Neutrophil (primary cell): Measurements from ENCODE around the gene CTBP2.

ENCODE experiments used
- H3K27ac ChIP-seq: fragments of 200-600 bp; sonication (generic); 2 replicates; pipeline ENCODE4 v1.5.1; 2016; ENCODE audit warnings: mild to moderate bottlenecking, moderate library complexity
- H3K27me3 ChIP-seq: fragments of 200-600 bp; sonication (generic); 2 replicates; pipeline ENCODE4 v1.6.0; 2016; ENCODE audit warnings: mild to moderate bottlenecking
- H3K36me3 ChIP-seq: fragments of 200-600 bp; sonication (generic); 2 replicates; pipeline ENCODE4 v1.5.1; 2017
- H3K4me1 ChIP-seq, 2 experiments: fragments of 200-600 bp in 1 of 2; sonication (generic) in 1 of 2; 1 replicate in 1 of 2; 2 replicates in 1 of 2; pipeline versions ENCODE4 v1.5.1 to v1.6.1; 2013 to 2016; ENCODE audit warnings: low read depth in 1 of 2, low read length in 1 of 2, mild to moderate bottlenecking in 1 of 2, moderate library complexity in 1 of 2; ENCODE audit not compliant: control insufficient read depth in 1 of 2, insufficient read depth in 1 of 2
- H3K4me3 ChIP-seq, 2 experiments: fragments of 200-600 bp in 1 of 2; sonication (generic) in 1 of 2; 1 replicate in 1 of 2; 2 replicates in 1 of 2; pipeline ENCODE4 v1.5.1; 2013 to 2016; ENCODE audit warnings: low read depth in 1 of 2, low read length in 1 of 2, mild to moderate bottlenecking in 1 of 2, moderate library complexity in 1 of 2
- H3K9me3 ChIP-seq: fragments of 200-600 bp; sonication (generic); 2 replicates; pipeline ENCODE4 v1.5.1; 2016
- TF ChIP-seq, protein P1 (sequence below): fragments of 200-600 bp; sonication (generic); IDR thresholded peaks from 2 replicates; pipeline ENCODE4 v1.5.1; 2016; ENCODE audit warnings: antibody characterized with exemption

The CTBP2 gene

GRCh38 chr10:125144206-125144605 lies 16.2 kb downstream of the CTBP2 start:
- TF ChIP-seq, protein P1, sequence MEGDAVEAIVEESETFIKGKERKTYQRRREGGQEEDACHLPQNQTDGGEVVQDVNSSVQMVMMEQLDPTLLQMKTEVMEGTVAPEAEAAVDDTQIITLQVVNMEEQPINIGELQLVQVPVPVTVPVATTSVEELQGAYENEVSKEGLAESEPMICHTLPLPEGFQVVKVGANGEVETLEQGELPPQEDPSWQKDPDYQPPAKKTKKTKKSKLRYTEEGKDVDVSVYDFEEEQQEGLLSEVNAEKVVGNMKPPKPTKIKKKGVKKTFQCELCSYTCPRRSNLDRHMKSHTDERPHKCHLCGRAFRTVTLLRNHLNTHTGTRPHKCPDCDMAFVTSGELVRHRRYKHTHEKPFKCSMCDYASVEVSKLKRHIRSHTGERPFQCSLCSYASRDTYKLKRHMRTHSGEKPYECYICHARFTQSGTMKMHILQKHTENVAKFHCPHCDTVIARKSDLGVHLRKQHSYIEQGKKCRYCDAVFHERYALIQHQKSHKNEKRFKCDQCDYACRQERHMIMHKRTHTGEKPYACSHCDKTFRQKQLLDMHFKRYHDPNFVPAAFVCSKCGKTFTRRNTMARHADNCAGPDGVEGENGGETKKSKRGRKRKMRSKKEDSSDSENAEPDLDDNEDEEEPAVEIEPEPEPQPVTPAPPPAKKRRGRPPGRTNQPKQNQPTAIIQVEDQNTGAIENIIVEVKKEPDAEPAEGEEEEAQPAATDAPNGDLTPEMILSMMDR = no peak
- Histone ChIP-seq H3K9me3 (no peaks in the 10 kb centered on the region), H3K4me3 (no peak overlapping the region), H3K27me3 (no peaks in the 10 kb centered on the region), H3K27ac (peak overlapping the region; percentile 7), H3K36me3 (peaks cover 7% of the 10 kb centered on the region), H3K4me1 (peaks cover 48 to 69% of the 10 kb centered on the region in 2 experiments)

- TF ChIP-seq, protein P1 = no peak
- H3K4me1 ChIP-seq = peaks cover 36 to 56% of the 10 kb centered on the region in 2 experiments
These were observed 17.4 kb downstream of the CTBP2 start for GRCh38 chr10:125142946-125143345.

DNA sequence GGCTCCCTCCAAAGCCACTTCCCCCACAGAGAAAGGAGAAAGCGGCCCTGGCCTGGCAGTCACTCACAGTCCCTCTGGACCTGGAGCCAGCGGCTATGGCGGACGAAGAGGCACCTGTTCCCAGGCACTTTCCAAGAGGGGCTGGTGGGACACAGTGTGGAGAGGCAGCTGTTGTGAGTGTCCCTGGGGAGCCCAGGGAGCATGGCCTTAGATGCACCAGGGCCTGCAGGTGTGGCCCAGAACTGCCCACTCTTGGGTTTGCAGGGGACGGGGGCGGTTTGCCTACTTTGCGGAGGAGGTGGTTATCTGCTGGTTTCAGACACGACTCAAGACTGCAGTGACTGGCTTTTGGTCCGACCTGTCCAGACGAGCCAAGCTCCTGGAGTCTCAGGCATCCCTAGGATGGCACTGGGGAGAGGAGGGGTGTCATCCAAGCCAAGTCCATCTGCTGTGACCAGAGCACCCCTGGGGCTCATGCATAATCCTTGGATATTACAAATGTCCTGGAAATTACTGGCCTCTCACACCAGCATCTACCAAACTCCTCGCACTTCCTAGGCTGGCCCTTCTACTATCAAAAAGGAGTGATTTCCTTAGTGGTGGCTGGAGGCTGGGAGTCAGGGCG lies 18.4 kb downstream of the CTBP2 start:
- peaks cover 20% of the 10 kb centered on the region for H3K36me3 ChIP-seq
- peaks cover 26 to 46% of the 10 kb centered on the region in 2 experiments for H3K4me1 ChIP-seq
- no peaks in the 10 kb centered on the region for H3K9me3 ChIP-seq
- no peak overlapping the region for H3K4me3 ChIP-seq
- TF ChIP-seq, protein P1 = no peak
- no peak overlapping the region for H3K27ac ChIP-seq
- no peaks in the 10 kb centered on the region for H3K27me3 ChIP-seq

More at GRCh38 chr10:125142946-125143345, 17.4 kb downstream of the CTBP2 start:
- H3K36me3 ChIP-seq = peaks cover 10% of the 10 kb centered on the region
- H3K9me3 ChIP-seq = no peaks in the 10 kb centered on the region
- H3K4me3 ChIP-seq = no peak overlapping the region
- H3K27me3 ChIP-seq = no peaks in the 10 kb centered on the region
- no peak overlapping the region for H3K27ac ChIP-seq

DNA sequence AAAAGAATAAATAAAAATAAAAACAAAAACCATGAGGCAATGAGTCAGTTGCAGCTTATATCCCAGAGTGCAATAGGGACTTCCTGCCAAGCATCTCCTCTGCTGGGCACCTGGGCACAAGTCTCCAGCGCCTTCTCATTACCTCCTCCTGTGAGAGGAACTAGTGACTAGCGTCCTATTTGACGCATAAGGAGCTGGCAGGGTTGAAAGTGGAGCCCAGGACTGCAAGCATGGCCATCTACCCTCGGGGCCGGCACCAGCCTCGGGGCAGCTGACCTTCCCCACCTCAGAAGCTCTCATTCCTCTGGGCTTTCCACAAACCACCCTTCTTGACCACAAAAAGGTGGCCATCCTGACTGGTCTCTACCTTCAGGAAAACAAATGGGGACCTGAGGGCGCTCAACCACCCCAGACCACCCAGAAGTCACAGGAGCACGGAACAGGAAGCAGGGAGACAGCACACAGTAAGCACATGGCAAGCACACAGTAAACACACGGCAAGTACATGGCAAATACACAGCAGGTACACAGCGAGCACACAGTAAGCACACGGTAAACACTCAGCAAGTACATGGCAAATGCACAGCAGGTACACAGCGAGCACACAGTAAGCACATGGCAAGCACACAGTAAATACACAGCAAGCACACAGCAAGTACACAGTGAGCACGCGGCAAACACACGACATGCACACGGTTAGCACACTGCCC lies 19.1 kb downstream of the CTBP2 start:
- Histone ChIP-seq H3K27me3 (no peaks in the 10 kb centered on the region), H3K4me3 (no peak overlapping the region), H3K36me3 (peaks cover 27% of the 10 kb centered on the region), H3K9me3 (no peaks in the 10 kb centered on the region), H3K4me1 (peaks cover 19 to 40% of the 10 kb centered on the region in 2 experiments), H3K27ac (peak overlapping the region; percentile 40)
- TF ChIP-seq, protein P1 = no peak

GRCh38 chr10:125140151-125140550 lies 20.2 kb downstream of the CTBP2 start:
- TF ChIP-seq, protein P1 = no peak
- H3K36me3 ChIP-seq = peaks cover 37% of the 10 kb centered on the region
- no peak overlapping the region for H3K27ac ChIP-seq
- no peaks in the 10 kb centered on the region for H3K27me3 ChIP-seq
- no peak overlapping the region for H3K4me3 ChIP-seq
- H3K9me3 ChIP-seq = no peaks in the 10 kb centered on the region
- peaks cover 19 to 31% of the 10 kb centered on the region in 2 experiments for H3K4me1 ChIP-seq
